HUES48 (cell line): ENCODE results near the gene LCP1.

Source experiments
- H3K27ac ChIP-seq: one replicate; pipeline ENCODE4 v1.7.0; 2013; ENCODE audit warnings: low read depth, low read length, inconsistent platforms
- H3K27me3 ChIP-seq: 2 replicates; pipeline ENCODE4 v1.6.1; 2013; ENCODE audit warnings: mild to moderate bottlenecking, low read length; ENCODE audit not compliant: control insufficient read depth, insufficient read depth
- H3K36me3 ChIP-seq: 2 replicates; pipeline ENCODE4 v1.6.1; 2013; ENCODE audit warnings: low read length; ENCODE audit not compliant: control insufficient read depth, insufficient read depth
- H3K4me1 ChIP-seq: 2 replicates; pipeline ENCODE4 v1.6.1; 2013; ENCODE audit warnings: mild to moderate bottlenecking, low read length; ENCODE audit not compliant: control insufficient read depth, insufficient read depth
- H3K4me3 ChIP-seq: 2 replicates; pipeline ENCODE4 v1.5.1; 2013; ENCODE audit warnings: mild to moderate bottlenecking, low read depth, low read length
- H3K9ac ChIP-seq: 2 replicates; pipeline ENCODE4 v1.6.1; 2013; ENCODE audit warnings: mild to moderate bottlenecking, low read depth, low read length, moderate library complexity
- H3K9me3 ChIP-seq: 2 replicates; pipeline ENCODE4 v1.6.1; 2013; ENCODE audit warnings: low read length; ENCODE audit not compliant: control insufficient read depth, insufficient read depth

LCP1 gene

GRCh38 chr13:46126552-46127357, 55.2 kb downstream of the LCP1 start:
- Histone ChIP-seq H3K4me3 (no peak overlapping the region), H3K36me3 (no peaks in the 10 kb centered on the region), H3K9ac (no peak overlapping the region), H3K4me1 (no peaks in the 10 kb centered on the region), H3K27ac (no peak overlapping the region), H3K27me3 (no peaks in the 10 kb centered on the region), H3K9me3 (no peaks in the 10 kb centered on the region)

GRCh38 chr13:46126056-46126455, 55.9 kb downstream of the LCP1 start:
- H3K9me3 ChIP-seq = no peaks in the 10 kb centered on the region
- no peaks in the 10 kb centered on the region for H3K4me1 ChIP-seq
- no peak overlapping the region for H3K4me3 ChIP-seq
- no peak overlapping the region for H3K9ac ChIP-seq
- no peaks in the 10 kb centered on the region for H3K27me3 ChIP-seq
- H3K36me3 ChIP-seq = no peaks in the 10 kb centered on the region
- H3K27ac ChIP-seq = no peak overlapping the region

- H3K27me3 ChIP-seq = no peaks in the 10 kb centered on the region
- H3K9ac ChIP-seq = no peak overlapping the region
- H3K4me1 ChIP-seq = peaks cover 2% of the 10 kb centered on the region
- H3K27ac ChIP-seq = no peak overlapping the region
- no peak overlapping the region for H3K4me3 ChIP-seq
- H3K36me3 ChIP-seq = no peaks in the 10 kb centered on the region
- H3K9me3 ChIP-seq = no peaks in the 10 kb centered on the region
These were observed 56.7 kb downstream of the LCP1 start for GRCh38 chr13:46124967-46125933.

- Histone ChIP-seq H3K27me3 (no peaks in the 10 kb centered on the region), H3K4me3 (no peak overlapping the region), H3K4me1 (peaks cover 8% of the 10 kb centered on the region), H3K9me3 (no peaks in the 10 kb centered on the region), H3K27ac (no peak overlapping the region), H3K9ac (no peak overlapping the region), H3K36me3 (no peaks in the 10 kb centered on the region)
These were observed 57.4 kb downstream of the LCP1 start for GRCh38 chr13:46124531-46124966.

- H3K9ac ChIP-seq = no peak overlapping the region
- no peaks in the 10 kb centered on the region for H3K9me3 ChIP-seq
- H3K27ac ChIP-seq = no peak overlapping the region
- H3K36me3 ChIP-seq = no peaks in the 10 kb centered on the region
- H3K4me1 ChIP-seq = peaks cover 8% of the 10 kb centered on the region
- H3K27me3 ChIP-seq = no peaks in the 10 kb centered on the region
- H3K4me3 ChIP-seq = no peak overlapping the region
These were observed 59.7 kb downstream of the LCP1 start for GRCh38 chr13:46122304-46122703.

- H3K9me3 ChIP-seq = no peaks in the 10 kb centered on the region
- peaks cover 8% of the 10 kb centered on the region for H3K4me1 ChIP-seq
- no peak overlapping the region for H3K27ac ChIP-seq
- H3K4me3 ChIP-seq = no peak overlapping the region
- H3K36me3 ChIP-seq = no peaks in the 10 kb centered on the region
- no peak overlapping the region for H3K9ac ChIP-seq
- no peaks in the 10 kb centered on the region for H3K27me3 ChIP-seq
These were observed 60.3 kb downstream of the LCP1 start for GRCh38 chr13:46121597-46122163.

- H3K36me3 ChIP-seq = no peaks in the 10 kb centered on the region
- no peaks in the 10 kb centered on the region for H3K27me3 ChIP-seq
- no peak overlapping the region for H3K4me3 ChIP-seq
- H3K4me1 ChIP-seq = peaks cover 8% of the 10 kb centered on the region
- no peak overlapping the region for H3K9ac ChIP-seq
- no peaks in the 10 kb centered on the region for H3K9me3 ChIP-seq
- no peak overlapping the region for H3K27ac ChIP-seq
These were observed 60.9 kb downstream of the LCP1 start for GRCh38 chr13:46121033-46121432.

GRCh38 chr13:46119883-46120614, 61.9 kb downstream of the LCP1 start:
- no peak overlapping the region for H3K4me3 ChIP-seq
- H3K9me3 ChIP-seq = no peaks in the 10 kb centered on the region
- H3K36me3 ChIP-seq = no peaks in the 10 kb centered on the region
- H3K27ac ChIP-seq = peak overlapping the region; percentile 71
- H3K27me3 ChIP-seq = no peaks in the 10 kb centered on the region
- peaks cover 8% of the 10 kb centered on the region for H3K4me1 ChIP-seq
- H3K9ac ChIP-seq = no peak overlapping the region

GRCh38 chr13:46116653-46117502, 65.1 kb downstream of the LCP1 start:
- H3K4me1 ChIP-seq = peaks cover 8% of the 10 kb centered on the region
- H3K9me3 ChIP-seq = no peaks in the 10 kb centered on the region
- no peak overlapping the region for H3K9ac ChIP-seq
- no peaks in the 10 kb centered on the region for H3K36me3 ChIP-seq
- no peaks in the 10 kb centered on the region for H3K27me3 ChIP-seq
- H3K27ac ChIP-seq = no peak overlapping the region
- no peak overlapping the region for H3K4me3 ChIP-seq

GRCh38 chr13:46114613-46115012, 67.4 kb downstream of the LCP1 start:
- H3K27me3 ChIP-seq = no peaks in the 10 kb centered on the region
- no peak overlapping the region for H3K4me3 ChIP-seq
- H3K27ac ChIP-seq = no peak overlapping the region
- no peak overlapping the region for H3K9ac ChIP-seq
- no peaks in the 10 kb centered on the region for H3K9me3 ChIP-seq
- no peaks in the 10 kb centered on the region for H3K36me3 ChIP-seq
- H3K4me1 ChIP-seq = no peaks in the 10 kb centered on the region
